ENCODE results near the gene PDE1C.

Gene PDE1C

DNA sequence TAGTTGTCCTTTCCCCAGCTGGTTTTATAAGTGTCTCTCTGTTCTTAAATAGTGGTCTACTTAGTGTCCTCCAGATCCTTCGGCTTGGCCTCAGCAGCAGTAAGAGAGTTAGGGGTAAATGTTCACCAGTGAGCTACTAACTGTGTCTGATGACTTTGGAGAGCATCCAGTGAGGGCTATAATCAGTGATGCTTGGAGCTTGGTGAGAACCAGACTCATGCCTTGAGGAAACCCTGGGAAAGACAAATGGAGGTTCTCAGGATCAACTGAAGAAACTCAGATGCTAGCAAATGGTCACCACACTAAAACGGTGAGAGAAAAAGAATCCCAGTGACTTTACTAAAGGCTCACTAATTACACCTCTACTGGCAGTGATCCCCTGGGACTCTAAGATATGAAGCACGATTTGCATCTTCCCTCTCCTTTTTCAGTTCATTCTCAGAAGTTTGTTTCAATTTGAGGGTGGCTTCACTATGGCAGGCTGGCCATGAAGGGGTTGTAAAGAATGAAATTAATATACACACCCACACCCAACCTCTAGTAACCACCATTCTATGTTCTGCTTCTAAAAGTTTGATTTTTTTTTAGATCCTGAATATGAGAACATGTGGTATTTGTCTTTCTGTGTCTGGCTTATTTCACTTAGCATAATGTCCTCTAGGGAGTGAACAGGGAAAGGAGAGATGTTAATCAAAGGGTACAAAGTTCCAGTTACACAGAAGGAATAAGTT, 177.9 kb downstream of the PDE1C start:
- no peak overlapping the region for H3K4me3 ChIP-seq (replicated peaks; ENCODE audit: low read depth, low read length)
- DNase-seq (ENCODE audit: extremely low read depth, low read depth): no peak
- no peak for TF ChIP-seq CTCF (IDR thresholded peaks at IDR 0.05; ENCODE audit: low read depth, low read length, missing control alignments)

GRCh38 chr7:31890766-31891165, 179.4 kb downstream of the PDE1C start:
- TF ChIP-seq CTCF (IDR thresholded peaks at IDR 0.05; ENCODE audit: low read depth, low read length, missing control alignments): no peak
- H3K4me3 ChIP-seq (replicated peaks; ENCODE audit: low read depth, low read length): no peak overlapping the region
- no peak for DNase-seq (ENCODE audit: extremely low read depth, low read depth)

DNA sequence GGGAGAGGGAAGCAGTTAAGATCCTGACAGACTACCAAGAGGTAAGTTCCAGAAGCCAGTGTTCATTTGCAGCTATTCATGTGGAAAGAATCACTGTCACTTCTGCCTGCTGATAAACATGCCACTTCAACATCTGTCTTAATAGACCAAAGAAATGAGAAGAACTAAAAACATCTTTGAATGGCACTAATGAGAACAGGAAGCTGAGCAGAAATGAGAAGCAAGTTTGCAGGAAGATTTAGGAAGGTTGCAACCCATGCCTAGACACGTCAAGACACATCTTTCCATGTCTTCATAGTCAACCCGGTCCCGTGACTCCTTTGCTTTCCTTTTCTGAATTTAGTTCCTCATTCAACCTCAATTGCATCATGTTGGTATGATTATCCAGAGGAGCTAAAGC, 180.0 kb downstream of the PDE1C start:
- TF ChIP-seq CTCF (IDR thresholded peaks at IDR 0.05; ENCODE audit: low read depth, low read length, missing control alignments): no peak
- no peak for DNase-seq (ENCODE audit: extremely low read depth, low read depth)
- no peak overlapping the region for H3K4me3 ChIP-seq (replicated peaks; ENCODE audit: low read depth, low read length)

GRCh38 chr7:31887006-31887405, 183.2 kb downstream of the PDE1C start:
- H3K4me3 ChIP-seq (replicated peaks; ENCODE audit: low read depth, low read length): no peak overlapping the region
- no peak for TF ChIP-seq CTCF (IDR thresholded peaks at IDR 0.05; ENCODE audit: low read depth, low read length, missing control alignments)
- DNase-seq (ENCODE audit: extremely low read depth, low read depth): no peak

DNA sequence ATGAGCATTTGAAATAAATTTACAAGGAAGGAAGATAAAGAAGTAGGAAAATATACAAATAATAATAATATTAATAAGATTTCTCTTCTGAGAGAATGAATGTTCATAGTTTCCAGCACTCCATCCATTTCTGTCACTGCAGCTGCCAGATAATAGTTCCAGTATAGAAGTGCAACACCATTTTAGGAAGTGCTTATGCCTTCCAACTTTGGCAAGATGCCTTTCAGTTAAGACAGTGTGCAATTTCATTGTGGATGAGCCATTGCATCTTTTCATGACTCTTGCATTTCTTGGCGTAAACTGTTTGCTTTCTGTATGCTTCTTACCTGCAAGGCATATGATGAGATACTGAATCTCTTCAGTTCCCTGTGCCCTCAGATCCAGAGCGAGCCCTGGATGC, 185.0 kb downstream of the PDE1C start:
- no peak overlapping the region for H3K4me3 ChIP-seq (replicated peaks; ENCODE audit: low read depth, low read length)
- no peak for DNase-seq (ENCODE audit: extremely low read depth, low read depth)
- TF ChIP-seq CTCF (IDR thresholded peaks at IDR 0.05; ENCODE audit: low read depth, low read length, missing control alignments): no peak

DNA sequence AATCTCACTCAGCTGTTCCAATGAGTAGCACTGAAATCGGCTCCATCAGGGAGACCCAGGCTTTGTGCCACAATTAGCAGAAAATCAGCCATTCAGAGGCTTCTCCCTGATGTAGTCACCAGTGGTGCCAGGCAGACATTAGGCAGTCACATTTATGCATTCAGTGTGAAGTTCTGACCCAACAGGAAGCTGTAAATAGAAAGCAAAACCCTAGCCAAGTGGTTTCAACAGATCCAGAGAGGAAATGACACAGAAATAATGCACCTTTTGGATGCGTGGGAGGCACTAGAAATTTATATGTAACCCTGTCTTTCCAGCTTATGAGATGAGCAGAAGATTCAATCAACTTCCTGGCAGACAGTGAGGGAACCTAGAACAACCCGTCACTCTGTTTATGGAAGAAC, 186.4 kb downstream of the PDE1C start:
- TF ChIP-seq CTCF (IDR thresholded peaks at IDR 0.05; ENCODE audit: low read depth, low read length, missing control alignments): no peak
- no peak overlapping the region for H3K4me3 ChIP-seq (replicated peaks; ENCODE audit: low read depth, low read length)
- DNase-seq (ENCODE audit: extremely low read depth, low read depth): peak; percentile 20

- DNase-seq (ENCODE audit: extremely low read depth, low read depth): no peak
- TF ChIP-seq CTCF (IDR thresholded peaks at IDR 0.05; ENCODE audit: low read depth, low read length, missing control alignments): no peak
These were observed 188.0 kb downstream of the PDE1C start for GRCh38 chr7:31882187-31882586.

More at GRCh38 chr7:31882187-31882586, 188.0 kb downstream of the PDE1C start:
- H3K4me3 ChIP-seq (replicated peaks; ENCODE audit: low read depth, low read length): no peak overlapping the region
